GM21723 (cell line): ENCODE results near the gene AJUBA.
"Not testable (repeated sequence)": the region's sequence is repeated elsewhere in the genome, so short reads cannot be mapped to it uniquely, and the experiment has no call there.

Experiments used
- ATAC-seq: cut with Tn5 transposase; IDR thresholded peaks from one replicate; pipeline ENCODE4 v1.9.1; 2021; ENCODE audit warnings: mild to moderate bottlenecking, moderate library complexity; ENCODE audit not compliant: unreplicated experiment

Gene AJUBA

DNA sequence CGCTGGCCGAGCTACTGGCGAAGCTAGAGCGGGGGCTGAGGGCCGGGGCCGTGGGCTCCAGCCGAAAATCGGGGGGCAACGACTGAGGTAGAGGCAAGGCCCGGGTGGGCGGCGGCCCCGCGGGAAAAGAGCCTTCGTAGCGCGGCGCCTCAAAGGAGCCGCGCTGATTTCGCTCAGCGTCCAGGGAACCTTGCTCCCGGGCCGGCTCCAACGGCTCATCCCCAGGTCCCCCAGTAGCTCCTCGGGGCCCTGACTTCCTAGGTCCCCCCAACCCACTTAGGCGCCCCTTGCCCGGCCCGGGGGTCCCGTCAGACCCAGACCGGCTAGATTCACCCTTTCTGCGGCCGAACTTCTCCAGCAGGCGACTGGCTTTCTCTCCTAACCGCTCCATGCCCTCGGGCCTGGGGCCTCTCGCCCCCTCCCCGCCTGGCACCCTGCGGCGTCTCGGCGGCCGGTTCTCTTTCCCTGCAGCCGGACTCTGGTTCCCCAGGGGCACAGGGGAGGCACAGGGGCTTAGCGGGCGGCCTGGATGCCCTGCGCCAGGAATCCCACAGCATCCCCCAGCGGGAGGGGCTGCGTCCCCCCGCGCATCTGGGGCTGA, 375 bp downstream of the AJUBA start:
- no peak for ATAC-seq

- no peak for ATAC-seq
These were observed 1.1 kb downstream of the AJUBA start for GRCh38 chr14:22981090-22981875.

DNA sequence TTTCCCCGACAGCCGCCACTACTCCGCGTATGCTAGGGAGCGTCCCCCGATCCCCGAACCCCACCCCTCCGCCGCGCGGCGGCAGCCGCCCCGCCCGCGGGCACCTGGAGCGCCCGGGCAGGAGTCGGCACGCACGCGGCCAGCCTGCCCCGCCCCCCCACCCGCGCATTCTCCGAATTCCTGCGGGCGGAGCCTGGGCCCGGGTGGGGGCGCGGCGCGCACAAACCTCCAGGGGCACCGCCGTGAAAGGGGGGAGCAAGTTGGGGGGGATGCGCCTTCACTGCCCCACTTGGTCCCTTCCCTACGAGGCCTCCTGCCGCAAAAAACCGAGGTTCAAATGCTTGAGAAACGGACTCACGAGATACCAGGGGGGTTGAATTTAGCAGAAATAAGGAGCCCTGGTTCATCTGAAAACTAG, 1.7 kb downstream of the AJUBA start:
- no peak for ATAC-seq

DNA sequence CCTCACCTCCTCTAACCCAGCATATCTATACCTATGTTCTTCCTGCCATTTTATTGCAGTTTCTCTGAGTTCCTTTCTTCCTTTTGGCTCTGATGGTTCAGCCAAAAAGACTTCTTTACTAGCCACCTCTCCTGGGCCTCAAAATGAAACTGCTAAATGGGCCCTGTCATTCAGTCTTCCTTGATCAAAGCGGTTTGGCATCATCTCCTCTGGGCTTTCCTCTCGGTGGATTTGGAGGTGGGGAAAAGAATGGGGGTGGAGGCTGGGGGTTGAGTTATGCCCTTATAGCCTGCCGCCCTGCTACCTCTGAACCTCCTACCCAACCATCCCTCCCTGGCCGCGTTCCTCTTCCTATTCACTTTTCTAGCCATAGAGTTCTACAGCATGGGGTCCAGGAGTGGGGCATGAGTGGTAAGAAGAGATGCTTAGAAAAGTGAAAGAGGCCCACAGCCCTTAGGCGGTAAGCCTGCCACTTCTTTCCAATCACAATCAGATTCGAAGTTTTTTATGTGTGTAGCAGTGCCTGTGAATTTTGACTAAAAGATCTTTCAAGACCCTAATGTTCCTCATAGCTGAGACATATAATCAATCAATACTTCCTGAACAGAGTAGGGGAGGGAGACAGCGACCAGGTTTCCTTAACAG, 2.5 kb downstream of the AJUBA start:
- no peak for ATAC-seq

- ATAC-seq = no peak
These were observed 3.2 kb downstream of the AJUBA start for GRCh38 chr14:22978981-22979671.

DNA sequence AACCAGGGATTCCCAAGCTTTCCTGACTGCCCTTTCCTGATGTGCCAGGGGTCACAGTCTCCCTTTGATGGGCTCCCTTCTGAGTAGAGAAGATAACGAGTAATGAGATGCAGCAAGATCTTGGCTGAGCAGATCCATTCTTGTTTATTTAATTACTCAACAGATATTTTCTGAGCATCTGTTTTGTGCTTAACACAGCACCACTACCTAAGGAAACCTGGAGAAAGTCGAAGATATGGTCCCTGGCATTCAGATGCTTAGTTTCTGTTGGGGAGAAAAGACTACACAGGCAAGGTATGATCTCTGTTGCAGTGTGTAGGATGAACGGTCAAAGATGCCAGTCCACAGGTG, 3.9 kb downstream of the AJUBA start:
- no peak for ATAC-seq

DNA sequence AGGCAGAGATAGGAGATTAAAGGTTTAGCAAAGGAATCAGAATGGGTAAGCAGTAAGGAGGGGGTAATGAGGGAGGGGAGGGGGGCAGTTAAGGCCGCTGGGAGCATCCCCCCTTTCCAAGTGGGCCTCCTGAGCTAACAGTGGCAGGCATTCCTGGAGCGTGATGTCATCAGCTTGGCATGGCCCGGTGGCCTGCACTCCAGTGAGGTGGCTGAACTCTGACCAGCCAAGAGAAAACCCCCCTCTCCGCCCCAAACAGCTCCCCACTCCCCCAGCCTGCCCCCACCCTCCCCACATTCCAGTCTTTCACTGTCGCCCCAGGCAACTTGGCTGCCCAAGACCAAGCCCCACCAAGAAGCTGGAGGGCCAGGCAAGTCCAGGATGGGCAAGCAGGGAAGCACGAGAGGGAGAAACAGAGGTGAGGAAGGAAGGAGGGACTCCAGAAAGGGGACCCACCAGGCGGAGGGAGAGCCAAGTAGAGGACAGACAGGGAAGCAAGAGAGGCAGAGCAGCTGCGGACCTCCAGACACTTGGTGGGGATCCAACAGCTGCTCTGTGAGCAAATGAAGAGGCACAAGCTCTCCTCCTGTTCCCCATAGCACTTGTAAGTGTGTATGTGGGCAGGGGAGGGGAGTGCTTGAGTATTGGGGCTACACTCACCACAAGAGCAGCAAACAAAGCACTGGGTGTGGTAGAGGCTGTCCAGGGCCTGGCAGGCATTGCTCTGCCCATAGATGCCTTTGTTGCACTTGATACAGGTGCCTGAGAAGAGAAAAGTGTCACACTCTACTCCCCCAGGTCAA, 4.5 kb downstream of the AJUBA start:
- ATAC-seq = no peak

- ATAC-seq = no peak
These were observed 5.0 kb downstream of the AJUBA start for GRCh38 chr14:22977434-22977683.

DNA sequence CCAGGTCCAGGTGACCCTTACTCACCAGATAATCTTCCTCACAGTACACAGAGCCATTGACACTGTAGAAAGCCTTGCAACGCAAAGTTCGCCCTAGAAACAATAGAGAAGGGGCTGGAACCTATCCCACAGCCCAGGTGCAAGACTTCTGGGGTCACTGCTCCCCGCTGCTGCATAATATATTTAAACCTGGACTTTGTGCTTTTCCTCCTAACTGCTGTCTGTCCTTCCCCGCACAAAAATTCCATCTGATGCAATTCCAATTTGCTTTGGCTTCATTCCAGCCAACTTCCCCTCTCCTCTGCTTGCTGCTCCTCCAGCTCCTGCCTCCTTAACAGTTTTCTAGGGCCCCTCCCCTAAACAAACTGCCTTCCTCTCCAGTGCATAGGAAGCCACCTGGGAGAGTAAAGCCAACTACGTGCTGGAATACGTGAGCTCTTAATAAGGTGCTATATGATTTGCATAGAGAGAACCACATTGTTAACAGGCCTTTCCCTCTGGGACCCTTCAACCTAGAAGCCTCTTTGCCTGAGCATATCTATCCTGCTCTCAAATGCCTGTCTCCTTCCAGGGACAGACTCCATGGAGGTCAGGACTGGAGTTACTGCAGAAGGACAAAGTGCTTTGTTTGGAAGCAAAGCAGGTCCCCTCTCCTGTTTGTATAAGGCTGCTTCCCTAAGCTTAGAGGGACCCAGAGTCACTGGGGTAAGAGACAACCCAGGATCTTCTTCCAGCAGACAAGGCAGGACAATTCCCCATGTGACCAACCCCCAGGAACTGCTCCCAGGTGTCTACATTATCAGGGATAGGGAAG, 5.5 kb downstream of the AJUBA start:
- no peak for ATAC-seq

- ATAC-seq = no peak
These were observed 7.6 kb downstream of the AJUBA start for GRCh38 chr14:22974530-22975313.

DNA sequence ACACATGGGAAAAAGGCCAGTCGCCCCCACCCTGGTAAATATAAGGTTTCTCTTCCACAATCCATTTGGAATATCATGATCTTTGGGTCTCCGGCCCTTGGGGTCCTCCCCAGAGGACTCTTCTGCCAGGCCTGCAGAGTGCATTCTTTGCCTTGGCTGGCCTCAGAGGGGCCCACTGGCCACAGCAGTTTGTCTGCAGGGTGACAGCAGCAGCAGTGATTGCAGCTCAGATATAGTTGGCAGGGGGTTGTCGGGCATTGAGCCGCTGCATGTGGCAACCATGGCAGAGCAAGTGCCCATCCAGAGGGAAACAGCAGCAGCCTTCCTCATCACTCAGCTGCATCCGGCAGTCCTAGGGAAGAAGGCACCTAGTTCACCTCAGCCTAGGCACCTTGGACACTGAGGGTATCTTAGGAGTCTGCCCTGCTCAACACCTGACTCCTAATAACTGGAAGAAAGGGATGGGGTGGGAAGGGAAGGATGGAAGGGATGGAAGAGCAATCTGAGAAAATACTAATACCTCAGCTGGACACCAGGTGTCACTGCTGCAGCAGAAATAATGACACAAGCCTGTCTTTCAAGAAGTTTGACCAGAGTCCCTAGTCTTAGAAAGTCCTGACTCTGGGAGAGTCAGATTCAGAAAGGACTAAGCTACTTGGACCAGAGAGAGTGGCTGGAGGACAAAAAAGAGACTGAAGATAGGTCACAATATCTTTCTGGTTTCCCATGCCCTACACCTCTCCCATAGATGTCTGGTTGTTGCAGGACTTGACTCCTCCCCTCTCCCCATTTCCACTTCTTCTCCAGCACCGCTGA, 8.9 kb downstream of the AJUBA start:
- no peak for ATAC-seq

- no peak for ATAC-seq
These were observed 9.9 kb downstream of the AJUBA start for GRCh38 chr14:22972313-22972930.

DNA sequence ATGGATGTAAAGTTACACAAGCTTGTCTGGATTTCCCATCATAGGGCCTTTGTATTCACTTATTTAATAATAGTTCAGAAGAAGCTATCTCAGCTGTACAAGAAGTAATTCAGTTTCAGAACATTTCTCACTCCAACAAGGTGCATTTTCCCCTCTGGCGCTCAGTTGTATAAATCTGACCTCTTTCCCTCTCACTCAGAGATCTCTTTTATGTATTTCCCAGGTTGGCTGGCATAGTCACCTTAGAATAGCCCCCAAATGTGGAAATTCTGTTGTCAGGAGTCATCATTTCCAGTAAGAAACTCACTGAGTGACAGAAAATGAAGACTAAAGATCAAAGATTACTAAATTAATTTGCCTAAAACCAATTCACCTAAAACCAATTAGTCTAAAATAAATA, 11.2 kb downstream of the AJUBA start:
- ATAC-seq = no peak

DNA sequence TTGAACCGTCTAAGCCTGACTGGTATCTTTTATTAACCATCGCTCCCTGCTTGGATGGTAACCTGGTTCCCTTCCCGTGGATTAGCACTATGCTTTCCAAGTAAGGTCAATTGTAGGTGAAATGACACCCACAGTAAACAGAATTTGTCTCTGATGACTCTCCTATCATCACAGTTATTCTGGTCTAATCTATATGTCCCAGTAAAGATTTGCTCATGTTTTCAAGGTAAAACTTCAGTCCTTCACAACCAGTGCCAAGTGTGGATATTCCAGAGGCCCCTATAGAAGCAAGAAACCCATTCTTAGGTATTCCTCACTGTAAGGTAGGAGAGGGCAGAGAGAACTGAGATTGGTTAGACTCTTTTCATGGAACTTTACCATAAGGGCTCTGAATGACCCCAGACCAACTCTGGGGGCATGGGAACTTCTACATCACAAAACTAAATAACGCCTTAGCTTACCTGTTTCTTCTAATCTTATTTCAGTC, 15.5 kb downstream of the AJUBA start:
- ATAC-seq = no peak

DNA sequence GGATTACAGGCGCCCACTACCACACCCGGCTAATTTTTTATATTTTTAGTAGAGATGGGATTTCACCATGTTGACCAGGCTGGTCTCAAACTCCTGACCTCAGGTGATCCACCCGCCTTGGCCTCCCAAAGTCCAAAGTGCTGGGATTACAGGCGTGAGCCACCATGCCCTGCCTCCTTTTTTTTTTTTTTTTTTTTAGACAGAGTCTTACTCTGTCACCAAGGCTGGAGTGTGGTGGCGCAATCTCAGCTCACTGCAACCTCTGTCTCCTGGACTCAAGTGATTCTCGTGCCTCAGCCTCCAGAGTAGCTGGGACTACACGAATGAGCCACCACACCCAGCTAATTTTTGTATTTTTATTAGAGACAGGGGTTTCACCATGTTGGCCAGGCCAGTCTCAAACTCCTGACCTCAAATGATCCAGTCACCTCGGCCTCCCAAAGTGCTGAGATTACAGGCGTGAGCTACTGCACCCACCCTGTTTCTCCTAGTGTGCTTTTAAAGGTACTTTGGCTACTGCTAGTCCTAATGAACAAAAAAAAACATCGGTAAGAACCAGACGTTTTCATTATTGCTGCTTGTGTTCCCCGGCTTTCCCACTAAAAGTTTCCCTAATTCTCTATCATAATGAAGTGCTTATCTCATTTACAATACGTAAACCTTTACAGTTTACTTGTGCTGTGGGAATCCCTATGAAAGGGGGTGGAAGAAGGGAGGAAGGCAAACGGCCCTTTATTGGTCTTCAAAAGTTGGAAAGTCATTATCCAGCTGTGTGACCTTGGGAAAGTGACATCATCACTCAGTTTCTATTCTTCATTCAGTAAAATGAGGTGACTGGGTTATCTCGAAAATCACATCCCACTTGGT, 16.2 kb downstream of the AJUBA start:
- ATAC-seq = not testable (repeated sequence)

DNA sequence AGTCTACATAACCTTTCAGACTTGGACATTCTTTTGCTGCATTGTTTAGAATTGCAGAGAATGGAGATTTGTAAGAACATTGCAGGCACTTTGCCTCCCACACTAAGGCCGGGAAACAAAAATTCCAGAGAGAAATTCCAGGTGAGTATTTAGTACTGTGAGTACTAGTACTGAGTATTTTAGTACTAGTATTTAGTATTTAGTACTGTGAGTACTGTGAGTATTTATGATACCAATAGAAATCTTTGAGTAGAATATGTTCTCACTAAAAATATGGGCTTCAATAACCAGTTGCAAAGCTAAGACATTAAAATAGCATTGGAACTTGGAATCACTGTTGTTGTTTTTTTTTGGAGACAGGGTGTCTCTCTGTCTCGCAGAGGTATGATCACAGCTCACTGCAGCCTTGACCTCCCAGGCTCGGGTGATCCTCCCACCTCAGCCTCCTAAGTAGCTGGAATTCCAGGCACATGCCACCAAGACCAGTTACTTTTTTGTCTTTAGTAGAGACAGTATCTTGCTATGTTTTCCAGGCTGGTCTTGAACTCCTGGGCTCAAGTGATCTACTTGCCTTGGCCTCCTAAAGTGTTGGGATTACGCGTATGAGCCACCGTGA, 20.2 kb downstream of the AJUBA start:
- ATAC-seq = no peak
